Muscle of arm (tissue), 12 donors: ENCODE data around the gene CDH23. TPM values are rescaled to one million over a fixed set of nuclear protein-coding genes. Genes with fewer than 3 reads are reported as not detected.

ENCODE experiments used
- DNase-seq: peaks from one replicate; pipeline ENCODE4 v3.0.0-alpha.2; 2013
- polyA plus RNA-seq, 12 donors: library from polyadenylated mRNA; unstranded; fragments of 120-200 nt; gene quantifications; one replicate each; pipeline ENCODE4 v1.2.1, GENCODE V29; 2013; ENCODE audit not compliant: insufficient read length in 12 of 12

The CDH23 gene
- polyA plus RNA-seq, 12 donors = 2.9 to 7.4 (median 4.3) TPM; not detected in 1

GRCh38 chr10:71719464-71720201 lies 322.9 kb downstream of the CDH23 start, which contains the start of gene C10orf105:
TSS of gene C10orf105 (minus strand) at chr10:71719778. CDS start at chr10:71716337, 3,441 bp downstream.
- DNase-seq = no peak

- DNase-seq = no peak
Measured at GRCh38 chr10:71720288-71720687, 323.6 kb downstream of the CDH23 start.

DNA sequence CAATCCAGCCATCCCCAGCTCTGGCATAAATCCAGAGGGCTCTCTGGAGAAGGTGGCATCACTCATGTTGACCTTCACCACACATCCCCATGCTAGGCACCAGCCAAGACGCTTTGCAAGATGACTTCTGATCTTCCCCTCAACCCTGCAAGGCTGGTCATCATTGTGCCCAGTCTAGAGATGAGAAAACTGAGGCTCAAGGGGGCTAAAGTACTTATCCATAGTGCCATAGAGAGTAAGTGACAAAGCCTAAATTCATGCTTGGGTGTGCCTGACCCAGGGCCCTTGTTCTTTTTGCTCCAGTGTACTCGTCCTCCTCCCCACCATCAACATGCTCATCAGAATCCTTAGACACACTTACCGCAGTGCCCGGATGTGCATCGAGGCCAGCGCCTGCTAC lies 324.6 kb downstream of the CDH23 start:
- no peak for DNase-seq

- DNase-seq = no peak
Measured at GRCh38 chr10:71722849-71723248, 326.1 kb downstream of the CDH23 start.

DNA sequence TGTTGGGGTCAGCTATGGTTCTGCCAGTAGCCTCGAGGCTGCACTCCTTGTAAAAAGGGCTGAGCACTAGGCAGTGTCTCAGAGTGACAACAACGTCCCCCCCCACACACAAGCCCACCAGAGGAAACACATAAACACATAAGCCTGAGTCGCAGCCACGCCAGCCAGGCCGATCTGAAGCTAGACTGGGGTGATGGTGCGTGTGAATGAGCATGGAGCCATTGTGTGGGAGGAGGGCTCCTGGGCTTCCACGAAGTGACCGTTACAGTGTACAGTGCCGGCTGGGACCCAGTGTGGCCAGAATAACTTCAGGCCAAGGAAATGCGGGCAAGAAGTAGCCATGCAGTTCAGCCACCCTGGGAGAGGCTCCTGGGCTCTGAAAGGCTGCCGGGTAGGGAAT lies 326.6 kb downstream of the CDH23 start:
- DNase-seq = no peak

- no peak for DNase-seq
Measured at GRCh38 chr10:71724539-71724938, 327.8 kb downstream of the CDH23 start.

DNA sequence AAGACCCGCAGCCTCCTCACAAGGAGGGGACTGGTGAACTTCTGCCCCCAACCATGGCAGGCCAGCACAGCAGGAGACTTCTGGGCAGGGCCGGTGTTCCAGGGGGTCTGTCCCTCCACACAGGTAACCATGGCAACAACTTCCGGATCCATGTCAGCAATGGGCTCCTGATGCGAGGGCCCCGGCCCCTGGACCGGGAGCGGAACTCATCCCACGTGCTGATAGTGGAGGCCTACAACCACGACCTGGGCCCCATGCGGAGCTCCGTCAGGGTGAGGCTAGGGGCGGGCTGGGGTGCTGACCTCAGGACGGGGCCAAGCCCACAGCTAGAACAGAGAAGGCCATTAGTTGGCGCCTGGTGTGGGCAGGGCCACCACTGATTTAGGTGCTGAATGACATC lies 328.5 kb downstream of the CDH23 start:
- DNase-seq = no peak

DNA sequence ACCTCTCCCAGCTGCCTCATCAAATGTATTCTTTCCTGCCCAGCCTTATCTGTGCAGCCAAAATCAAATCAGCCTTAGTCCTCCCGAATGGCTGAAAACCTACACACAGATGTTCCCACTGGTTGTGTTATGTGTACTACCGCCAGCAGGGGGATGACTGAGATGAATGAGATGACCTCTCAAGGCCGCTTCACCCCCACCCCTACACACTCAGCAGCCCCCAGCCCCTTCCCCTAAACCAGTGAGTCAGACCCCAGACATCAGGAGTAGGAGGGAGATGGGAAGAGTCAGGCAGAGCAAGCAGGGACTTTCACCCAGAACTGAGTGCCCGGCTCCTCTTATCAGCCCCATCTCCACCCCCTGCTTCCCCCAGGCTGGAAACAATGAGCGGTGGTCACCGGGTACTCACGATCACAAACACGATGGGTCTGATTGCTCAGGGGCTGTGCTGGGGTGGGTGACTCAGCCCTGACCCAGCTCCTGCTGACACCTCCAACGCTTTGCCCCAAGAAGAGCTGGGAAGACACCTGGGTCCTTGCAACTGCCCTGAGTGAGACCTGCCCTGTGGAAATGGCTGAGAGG lies 329.4 kb downstream of the CDH23 start:
- no peak for DNase-seq

DNA sequence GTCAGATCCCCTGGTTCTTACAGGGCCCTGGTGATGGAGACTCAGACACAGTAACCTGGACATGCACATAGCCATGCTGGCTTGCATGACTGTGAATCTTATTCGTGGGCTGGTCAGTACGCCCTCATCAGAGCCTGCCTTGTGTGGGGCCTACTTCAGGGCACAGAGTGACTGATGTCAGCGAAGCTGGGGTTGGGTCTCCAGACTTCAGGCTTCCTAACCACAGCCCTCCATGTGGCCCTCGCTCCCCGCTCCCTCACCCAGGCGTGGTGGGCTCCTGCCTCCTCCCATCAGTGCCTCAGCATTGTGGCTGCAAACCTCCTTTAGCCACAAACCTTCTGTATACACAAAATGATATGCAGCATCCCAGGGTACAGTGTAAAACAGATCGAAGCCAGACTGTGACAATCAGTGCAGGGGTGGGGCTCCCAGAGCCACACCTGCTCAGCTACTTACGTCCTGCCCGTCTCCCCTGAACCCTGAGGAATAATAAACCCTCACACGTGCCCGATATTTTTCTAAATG lies 329.9 kb downstream of the CDH23 start:
- DNase-seq = no peak

DNA sequence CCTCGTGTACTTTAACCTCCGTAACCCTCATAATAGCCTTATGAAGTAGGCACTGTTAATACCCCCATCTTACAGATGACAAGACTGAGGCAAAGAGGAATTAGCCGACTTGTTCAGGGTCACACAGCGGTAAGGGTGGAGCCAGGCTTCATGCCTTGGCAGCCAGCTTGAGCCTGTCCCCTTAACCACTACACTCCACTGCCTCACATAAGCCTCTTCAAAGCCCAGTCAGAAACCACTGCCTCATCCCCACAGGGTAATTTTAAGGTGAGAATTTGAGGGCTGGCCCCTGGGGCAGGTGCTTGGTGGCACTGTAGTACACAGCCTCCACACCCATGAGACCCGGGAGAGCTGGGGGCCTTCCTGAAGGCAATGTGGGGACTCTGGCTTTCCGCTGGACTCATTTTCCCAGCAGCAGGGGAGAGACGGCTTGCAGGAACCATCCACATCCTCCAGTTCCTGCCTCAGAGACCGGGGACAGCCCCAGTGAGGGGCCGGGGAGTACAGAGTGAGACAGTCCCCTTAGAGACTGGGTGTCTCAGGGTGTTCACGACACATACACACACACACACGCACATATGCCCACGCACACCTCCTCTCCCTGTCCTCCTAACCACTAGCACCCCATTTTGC lies 330.5 kb downstream of the CDH23 start:
- DNase-seq = no peak

DNA sequence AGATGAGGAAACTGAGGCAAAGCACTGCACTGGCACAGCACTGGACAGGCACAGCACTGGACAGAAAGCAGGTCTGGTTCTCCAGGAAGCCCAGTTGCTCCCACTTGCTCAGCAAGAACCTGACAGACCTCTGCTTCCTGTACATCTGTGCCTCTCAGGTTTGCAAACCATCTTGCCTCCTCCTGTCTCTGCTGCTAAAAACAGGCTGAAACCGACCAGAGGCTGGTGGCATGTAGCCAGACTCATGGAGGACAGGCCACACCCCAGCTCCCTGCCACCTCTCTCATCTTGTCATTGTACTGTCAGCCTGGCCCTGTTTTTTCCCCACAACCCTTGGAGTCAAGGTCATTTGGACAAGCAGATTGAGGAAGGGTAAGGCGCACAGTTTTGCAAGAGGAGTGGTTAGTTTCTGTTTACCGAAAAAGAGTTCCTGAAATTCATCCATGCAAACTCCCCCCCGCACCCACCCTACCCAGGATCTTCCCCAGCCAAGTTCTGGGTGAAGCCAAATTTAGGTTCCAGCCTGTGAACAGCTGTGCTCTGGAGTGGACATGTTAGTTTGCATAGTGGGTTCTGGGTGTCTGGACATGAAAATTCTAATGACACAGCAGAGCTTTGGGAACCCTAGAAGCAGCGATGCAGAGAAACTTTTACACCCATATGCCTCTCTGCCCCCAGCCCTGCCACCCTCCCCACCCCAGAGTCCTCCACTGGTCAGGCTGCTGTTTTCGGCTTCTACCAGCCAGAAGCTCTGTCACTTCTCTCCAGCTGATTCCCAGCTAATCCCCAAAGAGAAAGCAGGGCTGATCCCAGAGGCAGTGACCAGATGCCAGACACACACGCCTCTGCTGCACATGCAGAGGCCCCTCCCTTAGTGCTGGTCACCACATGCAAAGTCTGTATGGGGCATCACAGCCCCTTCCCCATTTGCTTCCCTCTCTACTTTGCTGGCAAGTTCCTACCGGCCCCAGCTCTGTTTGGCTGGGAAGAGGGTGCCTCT lies 331.3 kb downstream of the CDH23 start:
- peak; percentile 58 for DNase-seq

GRCh38 chr10:71729161-71729636 lies 332.5 kb downstream of the CDH23 start:
- no peak for DNase-seq

- no peak for DNase-seq
Measured at GRCh38 chr10:71731791-71732190, 335.1 kb downstream of the CDH23 start.

- no peak for DNase-seq
Measured at GRCh38 chr10:71734797-71735196, 338.1 kb downstream of the CDH23 start.

DNA sequence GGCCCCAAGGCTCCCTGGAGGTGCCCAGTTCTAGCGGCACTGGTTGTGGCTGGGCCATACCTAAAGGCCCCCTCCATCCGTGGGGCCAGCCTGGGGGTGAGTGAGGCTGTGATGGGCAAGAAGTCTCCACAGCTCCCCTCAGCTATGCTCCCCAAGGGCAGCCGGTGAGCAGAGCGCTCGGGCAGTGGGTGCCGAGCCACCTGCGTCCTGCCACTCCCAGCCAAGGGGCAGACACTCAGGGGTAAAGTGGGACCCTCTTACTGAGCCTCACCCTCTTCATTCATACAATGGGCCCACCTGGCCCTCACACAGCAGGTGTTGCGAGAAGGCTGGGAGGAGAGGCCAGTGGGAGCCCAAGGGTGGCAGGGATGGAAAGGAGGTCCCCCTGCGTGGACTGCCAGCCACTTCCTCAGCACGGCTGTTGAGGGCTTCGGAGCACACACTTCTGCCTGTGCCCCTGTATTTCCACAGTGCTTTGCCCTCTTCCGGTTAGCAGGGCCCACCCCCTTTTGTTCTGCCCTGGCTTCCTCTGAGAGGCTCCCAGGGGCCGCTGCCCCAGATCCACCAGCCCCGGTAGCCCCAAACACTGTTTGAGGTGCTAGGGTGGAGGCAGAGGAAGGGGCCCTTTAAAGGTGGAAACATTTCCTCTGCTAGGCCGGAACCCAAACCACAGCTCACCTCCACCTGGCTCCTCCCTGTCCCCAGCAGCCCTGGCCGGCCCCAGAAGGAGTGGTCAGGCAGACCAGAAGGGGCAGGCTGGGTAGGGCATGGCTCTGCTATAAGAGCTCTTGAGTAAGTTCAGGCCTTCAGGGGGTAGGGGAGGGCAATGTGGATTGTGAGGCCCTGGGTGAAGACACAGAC lies 339.2 kb downstream of the CDH23 start:
- DNase-seq = no peak

- no peak for DNase-seq
Measured at GRCh38 chr10:71736570-71736952, 339.8 kb downstream of the CDH23 start.

GRCh38 chr10:71737001-71737833 lies 340.5 kb downstream of the CDH23 start:
- no peak for DNase-seq

GRCh38 chr10:71737834-71738197 lies 341.1 kb downstream of the CDH23 start:
- no peak for DNase-seq

GRCh38 chr10:71739358-71739900 lies 342.7 kb downstream of the CDH23 start:
- DNase-seq = no peak
